Measurements from ENCODE around the gene SIRT7.

- TF ChIP-seq POLR2A (IDR thresholded peaks at IDR 0.05; ENCODE audit: low read depth, low read length) (no peak), TAF1 (IDR thresholded peaks at IDR 0.05; ENCODE audit: low read depth, low read length) (no peak)
Observed at GRCh38 chr17:81944858-81945257, 26.9 kb upstream of the SIRT7 start.

All from GM12891 (cell line).